H1 (cell line): Measurements from ENCODE around the gene TSC1. TPM values are rescaled to one million over a fixed set of nuclear protein-coding genes. Genes with fewer than 3 reads are reported as not detected.

ENCODE experiments used
- CBX8 ChIP-seq: fragments of 300-800, 300-1000 bp; sonication (generic); IDR thresholded peaks from 2 replicates; pipeline ENCODE4 v1.7.1; 2016; ENCODE audit warnings: low read depth, low read length, borderline replicate concordance
- CTCF ChIP-seq, 3 experiments: IDR thresholded peaks; 1 replicate in 2 of 3; 2 replicates in 1 of 3; pipeline versions ENCODE4 v1.5.1 to v1.6.1; 2011; ENCODE audit warnings: low read length in 3 of 3, mild to moderate bottlenecking in 3 of 3, inconsistent platforms in 2 of 3, low read depth in 1 of 3, moderate library complexity in 1 of 3; ENCODE audit not compliant: insufficient read depth in 1 of 3; ENCODE audit errors: control extremely low read depth in 1 of 3
- E2F6 ChIP-seq: IDR thresholded peaks from 2 replicates; pipeline ENCODE4 v1.6.1; 2012; ENCODE audit warnings: inconsistent platforms
- EGR1 ChIP-seq: IDR thresholded peaks from 2 replicates; pipeline ENCODE4 v1.6.1; 2011; ENCODE audit warnings: low read depth, low read length, borderline replicate concordance
- HDAC2 ChIP-seq, 2 experiments: fragments of 300-600 bp in 1 of 2; sonication (generic) in 1 of 2; IDR thresholded peaks; 2 replicates each; pipeline ENCODE4 v1.6.1; 2011 to 2012; ENCODE audit warnings: low read depth in 2 of 2, low read length in 2 of 2, mild to moderate bottlenecking in 2 of 2, moderate library complexity in 2 of 2, borderline replicate concordance in 1 of 2, inconsistent platforms in 1 of 2
- RBBP5 ChIP-seq: IDR thresholded peaks from 2 replicates; pipeline ENCODE4 v1.7.1; 2012; ENCODE audit warnings: low read depth, mild to moderate bottlenecking, inconsistent platforms, low read length, moderate library complexity, borderline replicate concordance
- RFX5 ChIP-seq: IDR thresholded peaks from 2 replicates; pipeline ENCODE4 v1.6.1; 2011; ENCODE audit warnings: low read depth, low read length, improper control_type of control experiment, borderline replicate concordance
- SP4 ChIP-seq: IDR thresholded peaks from 2 replicates; pipeline ENCODE4 v1.6.1; 2012; ENCODE audit warnings: low read length, inconsistent platforms
- polyA plus RNA-seq, 7 experiments: library from polyadenylated mRNA; depleted of rRNA in 3 of 7; stranded (reverse) in 5 of 7; unstranded in 2 of 7; fragments of >200 nt in 5 of 7; fragments of 200-250 nt in 2 of 7; gene quantifications; 1 replicate in 5 of 7; 2 replicates in 1 of 7; 4 replicates in 1 of 7; pipeline versions ENCODE4 v1.2.1 to v1.2.3, GENCODE V29; 2011 to 2013; ENCODE audit warnings: missing spikeins in 2 of 7, mixed read lengths in 2 of 7
- total RNA-seq: library from RNA; stranded (reverse); fragmentation: NEBNext Ultra II Directional; extraction: Animal tissue kit (Norgen Biotek cat#: 25700); gene quantifications from 2 replicates; pipeline ENCODE4 v1.2.1, GENCODE V29; 2021

Gene TSC1
- total and polyA plus RNA-seq, 2 of the 8 experiments (the other 6 are each of a cell fraction or from before 2014, with no cell fraction given), result 37.2 to 46.0 TPM

- TF ChIP-seq E2F6 (no peak), CBX8 (no peak), SP4 (no peak), HDAC2 (IDR thresholded peaks at IDR 0.05; ENCODE audit: borderline replicate concordance in 1 of 2, low read depth in 2 of 2, low read length in 2 of 2) (no peak), CTCF (IDR thresholded peaks at IDR 0.05; ENCODE audit: control extremely low read depth in 1 of 3, insufficient read depth in 1 of 3, low read depth in 1 of 3, low read length in 3 of 3) (no peak), RFX5 (no peak), RBBP5 (no peak), EGR1 (no peak)
Observed at GRCh38 chr9:132984202-132985070, 40.0 kb upstream of the TSC1 start (continued).
